NOMO-1 (cell line): Measurements from ENCODE around the gene ACAD10.
"Not testable (repeated sequence)": the region's sequence is repeated elsewhere in the genome, so short reads cannot be mapped to it uniquely, and the experiment has no call there.

Experiments
- DNase-seq, 2 experiments: peaks; one replicate each; lab custom pipeline; 2025; ENCODE audit not compliant: unreplicated experiment in 2 of 2; lab: John Stamatoyannopoulos, UW

ACAD10 gene

DNA sequence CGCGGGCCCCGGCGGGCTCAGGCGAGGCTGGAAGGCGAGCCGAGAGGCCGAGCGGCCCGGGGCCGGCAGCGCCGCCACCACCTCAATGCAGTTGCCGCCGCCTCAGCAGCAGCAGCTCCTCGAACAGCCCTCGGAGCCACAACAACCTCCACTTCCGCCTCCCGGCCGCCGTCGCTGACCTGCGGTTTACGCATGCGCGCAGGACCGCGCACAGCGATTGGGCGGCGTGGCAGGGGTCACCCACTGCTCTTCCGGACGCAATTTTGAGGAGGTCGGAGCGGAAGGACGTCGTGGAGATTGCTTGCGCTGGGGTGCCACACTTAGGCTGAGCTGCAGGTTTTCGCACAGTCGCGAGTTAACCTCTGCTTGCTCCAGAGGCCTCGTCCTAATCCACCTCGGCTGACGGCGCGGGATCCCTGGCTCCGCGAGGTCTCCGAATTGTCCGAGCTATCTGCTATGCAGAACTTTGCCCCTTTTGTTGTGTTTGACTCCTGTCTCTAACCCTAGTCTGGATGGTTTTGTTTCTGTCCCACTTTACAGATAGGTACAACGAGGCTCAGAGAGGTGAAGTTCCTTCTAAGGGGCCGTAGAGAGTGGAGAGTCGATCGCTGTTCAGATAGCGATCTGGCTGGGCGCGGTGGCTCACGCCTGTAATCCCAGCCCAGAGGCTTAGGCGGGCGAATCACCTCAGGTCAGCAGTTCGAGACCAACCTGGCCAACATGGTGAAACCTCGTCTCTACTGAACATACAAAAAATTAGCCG is at the start of gene ACAD10, which contains the start of gene BRAP:
ACAD10 (plus strand) TSS at position 243 of the 763 bp plus-strand sequence. CDS start 6,657 bp downstream, outside the sequence.
BRAP (minus strand) TSS at position 146 of the 763 bp plus-strand sequence. CDS start 164 bp downstream, outside the sequence.
- peak; percentile 90 to 93 for DNase-seq

DNA sequence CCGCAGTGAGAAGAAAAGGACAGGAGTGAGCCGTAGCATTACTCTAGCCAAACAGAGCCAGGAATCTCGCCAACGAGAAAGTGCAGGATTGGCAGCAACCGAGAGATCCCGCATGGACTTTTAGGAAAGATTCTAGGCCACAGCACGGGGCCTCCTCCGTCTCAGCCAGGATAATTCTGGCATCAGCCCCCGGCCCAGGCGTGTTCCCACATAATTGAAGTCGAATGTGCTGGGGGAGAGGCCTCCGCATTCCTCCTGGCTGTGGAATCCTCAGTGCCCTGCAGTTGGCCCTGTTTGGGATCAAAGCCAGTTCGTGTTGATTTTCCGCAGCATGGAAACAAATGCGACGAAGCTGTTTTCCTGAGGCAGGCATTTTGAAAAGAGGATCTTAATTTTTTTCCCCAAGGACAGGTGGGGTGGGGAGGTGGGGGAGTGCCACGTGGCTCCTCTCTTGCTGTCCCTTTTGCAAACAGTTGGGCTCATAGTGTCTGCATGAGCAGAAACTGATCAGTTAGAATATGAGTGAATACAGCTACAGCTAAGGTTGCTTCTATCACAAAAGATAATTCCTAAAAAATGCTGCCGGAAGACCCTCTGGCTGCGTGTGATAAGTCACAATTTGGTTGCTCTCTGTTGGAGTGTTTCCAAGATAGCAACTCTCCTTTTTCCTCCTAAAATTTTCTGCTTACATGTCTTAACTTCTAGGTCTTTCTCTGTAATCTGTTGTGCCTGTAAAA is 49.5 kb upstream of the ACAD10 start:
- no peak for DNase-seq

DNA sequence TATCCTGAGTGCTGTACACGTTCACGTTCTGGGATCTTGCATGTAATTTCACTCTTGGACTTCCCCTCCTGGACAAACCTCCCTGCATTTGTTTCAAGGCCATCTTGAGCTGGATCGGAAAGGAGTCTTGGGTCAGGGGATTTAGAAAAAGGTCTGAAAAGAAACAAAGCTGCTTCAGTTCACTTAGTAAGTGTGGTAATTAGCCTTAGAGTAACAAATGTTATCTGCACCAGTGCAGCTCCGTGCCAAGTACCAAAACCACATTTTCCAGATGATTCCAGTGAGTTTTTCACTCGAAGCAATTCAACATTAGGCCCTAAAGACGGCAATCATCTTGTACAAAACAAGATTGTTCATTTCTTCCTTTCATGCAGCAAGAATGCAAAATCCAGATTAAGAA is 47.3 kb upstream of the ACAD10 start:
- no peak for DNase-seq

DNA sequence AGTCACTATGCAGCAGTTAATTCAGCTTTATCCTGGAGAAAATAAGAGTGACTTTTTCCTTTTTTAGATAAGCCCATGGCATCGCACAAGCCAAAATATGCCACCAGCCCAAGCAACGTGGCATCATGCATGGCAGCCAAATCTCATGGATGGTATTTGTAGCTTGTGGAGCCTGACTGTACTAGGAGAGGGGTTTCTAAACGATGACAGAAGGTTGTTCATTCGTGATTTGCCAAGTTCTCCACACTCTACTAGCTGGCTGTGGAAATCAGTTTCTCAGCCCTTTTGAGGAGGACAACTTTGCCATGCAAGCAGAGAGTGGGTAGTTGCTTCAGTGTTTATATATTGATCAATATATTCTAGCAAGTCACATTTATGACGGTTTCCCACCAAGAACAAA is 45.3 kb upstream of the ACAD10 start:
- DNase-seq = no peak

DNA sequence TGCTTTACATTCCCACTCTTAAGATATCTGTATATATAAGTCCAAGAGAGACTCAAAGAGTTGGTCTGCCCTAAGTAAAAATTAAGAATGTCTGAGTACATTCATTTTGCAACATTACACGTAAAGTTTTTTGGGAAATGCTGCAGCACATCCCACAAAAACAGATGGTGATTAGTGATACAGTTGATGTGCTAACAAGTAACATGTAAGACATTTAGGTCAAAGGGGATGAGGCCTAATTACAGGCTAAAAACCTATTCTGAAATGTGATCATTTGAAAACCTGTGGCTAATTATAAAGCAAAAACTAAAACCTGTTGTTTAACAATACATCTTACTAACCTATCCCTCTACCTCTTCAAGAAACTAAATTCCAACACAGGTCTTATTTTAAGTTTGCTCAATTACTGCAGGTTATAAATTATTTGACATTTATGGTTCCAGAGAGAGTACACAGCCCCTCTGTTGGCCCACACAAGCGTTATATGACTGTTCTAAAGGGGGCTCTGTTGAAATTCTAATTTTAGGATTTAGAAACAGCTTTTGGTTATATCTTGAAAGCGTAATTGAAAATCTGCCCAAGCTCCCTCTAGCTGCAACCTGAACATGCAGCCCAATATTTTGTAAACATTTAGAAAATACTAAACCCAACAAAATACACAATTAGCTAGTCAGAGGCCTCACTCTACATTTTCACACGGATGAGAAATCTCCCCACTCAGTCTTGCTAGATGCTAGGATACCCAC is 43.0 kb upstream of the ACAD10 start:
- DNase-seq = no peak

DNA sequence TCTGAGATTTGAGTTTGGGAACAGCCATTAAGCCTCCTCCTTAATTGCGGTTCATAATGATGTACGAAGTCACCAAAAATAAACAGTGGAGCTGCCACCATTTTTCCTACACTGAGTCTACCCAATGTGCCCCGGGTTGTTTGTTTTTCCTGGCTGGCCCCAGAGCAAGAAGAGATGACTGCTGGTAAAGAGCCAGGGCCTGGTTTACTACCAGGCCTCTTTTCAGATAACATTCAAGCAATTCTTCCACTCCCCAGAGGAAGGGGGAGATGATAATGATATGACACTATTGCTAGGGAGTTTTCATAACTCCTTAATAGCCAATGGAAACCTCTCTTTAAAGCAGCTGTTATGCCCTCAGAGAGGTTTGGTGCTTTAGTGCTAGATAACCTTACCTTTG is 42.4 kb upstream of the ACAD10 start:
- no peak for DNase-seq

DNA sequence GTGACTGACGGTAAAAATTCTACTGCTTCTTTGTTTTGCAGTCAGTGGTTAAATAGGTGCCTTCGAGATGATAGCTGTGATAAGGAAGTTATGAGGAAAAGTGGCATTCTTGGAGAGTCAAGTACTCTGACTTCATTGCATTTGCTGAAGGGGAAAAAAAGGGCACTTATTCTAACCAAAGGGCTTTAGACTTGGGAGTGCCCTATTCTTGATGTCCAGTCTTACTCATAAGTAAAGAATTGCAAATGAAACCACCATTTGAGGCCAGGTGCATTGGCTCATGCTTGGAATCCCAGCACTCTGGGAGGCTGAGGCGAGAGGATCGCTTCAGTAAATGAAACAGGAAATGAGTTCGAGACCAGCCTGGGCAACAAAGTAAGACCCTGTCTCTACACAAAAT is 40.4 kb upstream of the ACAD10 start:
- no peak for DNase-seq

DNA sequence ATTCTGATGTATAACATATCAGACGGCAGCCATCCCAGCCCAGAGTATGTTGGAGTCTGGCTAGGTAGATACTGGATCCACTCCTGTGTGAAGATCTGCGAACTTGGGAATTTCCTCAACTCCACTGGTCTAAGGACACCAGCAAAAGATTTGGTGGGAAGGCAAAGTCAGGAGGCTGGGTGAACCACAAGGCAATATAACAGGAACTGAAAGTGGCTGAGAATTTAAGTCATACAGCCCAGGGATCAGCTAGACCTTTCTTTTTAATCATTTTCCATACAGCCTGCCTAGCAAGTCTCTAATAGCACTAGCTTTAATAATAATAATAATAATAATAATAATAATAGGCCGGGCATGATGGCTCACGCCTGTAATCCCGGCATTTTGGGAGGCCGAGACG is 34.9 kb upstream of the ACAD10 start:
- DNase-seq = peak; percentile 10 to 71

DNA sequence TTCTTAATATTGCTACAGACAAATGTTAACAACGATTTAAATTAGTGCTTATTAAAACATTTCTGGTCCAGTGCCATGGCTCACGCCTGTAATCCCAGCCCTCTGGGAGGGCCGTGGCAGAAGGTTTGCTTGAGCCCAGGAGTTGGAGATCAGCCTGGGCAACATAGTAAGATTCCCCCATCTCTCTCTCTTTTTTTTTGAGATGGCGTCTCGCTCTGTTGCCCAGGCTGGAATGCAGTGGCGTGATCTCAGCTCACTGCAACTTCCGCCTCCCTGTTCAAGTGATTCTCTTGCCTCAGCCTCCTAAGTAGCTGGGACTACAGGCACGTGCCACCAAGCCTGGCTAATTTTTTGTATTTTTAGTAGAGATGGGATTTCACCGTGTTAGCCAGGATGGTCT is 33.3 kb upstream of the ACAD10 start:
- DNase-seq = not testable (repeated sequence)

DNA sequence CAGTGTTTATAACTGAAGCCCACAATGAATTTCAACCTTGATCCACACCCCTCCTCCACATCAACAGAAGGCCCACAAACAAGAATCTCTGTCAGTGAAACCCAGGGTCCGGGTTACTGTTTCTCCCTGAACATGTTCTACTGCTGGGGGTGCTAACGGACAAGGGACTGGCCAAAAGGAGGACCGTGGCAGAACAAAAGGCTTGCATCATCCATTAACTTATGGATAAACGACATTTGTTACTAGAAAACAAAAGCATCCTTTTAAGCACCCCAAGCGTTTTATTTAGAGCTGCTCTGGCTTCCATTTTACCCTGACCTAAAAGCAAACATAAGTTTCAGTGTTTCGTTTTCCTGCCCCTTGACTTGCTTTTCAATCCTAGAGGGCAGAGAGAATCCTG is 32.3 kb upstream of the ACAD10 start:
- DNase-seq = no peak

DNA sequence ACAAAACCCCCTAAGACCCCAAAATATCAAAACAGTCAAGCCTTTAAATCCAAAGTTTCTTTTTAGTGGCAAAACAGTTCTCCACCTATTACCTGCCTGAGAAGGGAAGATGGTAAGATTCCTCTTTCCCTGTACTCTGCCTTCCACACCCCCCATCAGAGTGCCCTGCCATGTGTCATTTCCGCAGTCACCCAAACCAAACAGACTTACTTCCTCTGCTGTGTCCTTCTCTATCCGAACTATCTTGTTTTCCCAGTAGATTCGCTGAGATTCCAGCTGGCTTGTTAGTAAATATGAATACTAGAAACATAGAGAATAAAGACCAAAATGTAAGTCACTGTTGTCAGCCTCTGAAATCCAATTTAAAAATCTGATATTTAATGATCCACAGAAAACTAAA is 30.5 kb upstream of the ACAD10 start:
- no peak for DNase-seq

DNA sequence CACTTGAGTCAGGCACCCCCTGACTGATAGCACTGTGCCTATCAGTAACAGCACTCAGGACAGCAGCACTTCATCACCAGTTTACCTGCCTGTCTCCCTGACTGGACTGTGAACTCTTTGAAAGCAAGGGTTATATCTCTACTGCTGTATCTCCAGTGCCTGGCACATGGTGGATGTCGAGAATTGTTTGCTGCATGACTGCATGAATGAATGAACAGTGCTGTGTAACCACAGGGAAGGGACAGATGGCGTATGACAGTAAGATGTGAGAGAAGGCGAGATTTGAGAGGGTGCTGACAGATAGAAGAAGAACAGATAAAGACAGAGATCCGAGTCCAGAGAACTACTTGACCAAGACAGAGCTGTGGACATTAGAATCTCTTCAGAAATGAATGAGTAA is 29.8 kb upstream of the ACAD10 start:
- no peak for DNase-seq

DNA sequence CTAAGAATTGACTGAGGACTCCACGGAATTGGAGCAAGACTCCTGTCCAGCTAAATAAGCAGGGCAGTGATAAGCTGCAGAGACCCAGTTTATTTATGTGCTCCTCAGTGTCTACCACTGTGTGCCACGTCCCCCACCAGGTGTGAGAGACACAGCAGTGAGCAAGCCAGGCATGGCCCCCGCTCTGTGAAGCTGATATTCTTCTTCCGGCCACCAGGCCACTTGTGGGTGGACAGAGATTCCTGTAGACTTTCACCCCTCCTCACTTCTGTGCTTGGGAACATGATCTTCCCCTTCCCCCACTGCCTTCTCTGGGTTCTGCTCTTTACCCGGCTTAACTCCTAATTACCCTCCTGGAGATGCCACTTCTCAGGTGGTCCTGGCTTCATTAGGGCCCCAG is 21.4 kb upstream of the ACAD10 start:
- DNase-seq = no peak

DNA sequence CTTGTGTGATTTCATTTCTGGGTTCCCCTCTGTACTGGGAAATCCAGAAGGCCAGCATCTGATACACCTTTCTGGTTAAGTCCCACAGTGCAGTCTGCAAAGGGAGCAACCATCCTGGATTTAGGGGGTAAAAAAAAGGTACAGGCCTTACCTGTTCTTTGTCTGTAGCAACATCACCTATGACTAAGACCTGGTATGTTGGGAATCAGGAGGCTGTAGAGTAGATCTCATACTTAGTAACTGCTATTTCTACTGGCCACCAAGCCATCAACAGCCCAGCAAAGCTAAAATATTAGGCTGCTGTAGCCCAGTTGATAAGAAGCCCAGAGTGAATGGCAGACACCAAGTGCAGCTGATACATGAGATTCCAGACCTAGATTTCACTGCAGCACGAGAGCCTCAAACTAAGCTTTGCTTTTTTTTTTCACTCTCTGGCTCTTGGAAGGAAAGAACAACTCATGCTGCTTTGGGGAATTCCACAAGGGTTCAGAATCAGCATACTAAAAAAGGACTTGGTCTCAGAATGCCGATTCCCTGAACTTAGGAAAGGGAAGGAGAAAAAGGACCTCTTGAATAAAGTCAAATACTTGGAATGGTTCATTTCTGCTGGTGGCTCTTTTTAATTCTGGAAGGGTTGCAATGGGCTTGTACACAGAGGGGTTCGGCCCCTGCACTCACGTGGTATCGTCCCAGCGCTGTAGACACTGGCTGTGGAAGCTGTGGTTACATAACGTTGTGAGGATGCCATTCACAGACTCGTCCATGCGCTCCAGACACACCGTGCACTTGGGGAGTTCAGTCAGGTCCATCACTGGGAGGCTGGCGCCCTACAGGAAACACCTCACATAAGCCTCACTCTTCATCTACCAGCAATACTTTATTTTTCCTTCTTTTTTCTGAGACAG is 20.6 kb upstream of the ACAD10 start:
- no peak for DNase-seq

DNA sequence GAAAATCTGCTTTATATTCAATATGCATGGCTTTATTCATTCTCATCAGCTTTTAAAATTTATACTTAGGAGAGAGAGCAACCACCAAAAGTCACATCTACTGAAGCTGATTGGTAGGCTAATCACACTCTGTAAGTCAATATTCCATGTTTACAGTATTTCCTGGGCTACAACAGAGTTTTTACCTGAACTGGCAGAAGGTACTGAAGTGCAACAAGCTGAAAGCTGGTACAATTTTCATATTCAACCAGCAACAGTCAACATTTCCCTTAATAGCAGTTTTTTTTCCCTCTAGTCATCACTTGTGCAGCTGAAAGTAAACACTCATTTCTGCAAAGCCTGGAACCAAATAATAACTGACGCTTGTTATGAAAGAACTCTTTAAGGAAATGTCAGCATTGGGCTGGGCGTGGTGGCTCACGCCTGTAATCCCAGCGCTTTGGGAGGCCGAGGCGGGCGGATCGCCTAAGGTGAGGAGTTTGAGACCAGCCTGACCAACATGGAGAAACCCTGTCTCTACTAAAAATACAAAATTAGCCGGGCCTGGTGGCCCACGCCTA is 13.0 kb upstream of the ACAD10 start:
- DNase-seq = no peak

DNA sequence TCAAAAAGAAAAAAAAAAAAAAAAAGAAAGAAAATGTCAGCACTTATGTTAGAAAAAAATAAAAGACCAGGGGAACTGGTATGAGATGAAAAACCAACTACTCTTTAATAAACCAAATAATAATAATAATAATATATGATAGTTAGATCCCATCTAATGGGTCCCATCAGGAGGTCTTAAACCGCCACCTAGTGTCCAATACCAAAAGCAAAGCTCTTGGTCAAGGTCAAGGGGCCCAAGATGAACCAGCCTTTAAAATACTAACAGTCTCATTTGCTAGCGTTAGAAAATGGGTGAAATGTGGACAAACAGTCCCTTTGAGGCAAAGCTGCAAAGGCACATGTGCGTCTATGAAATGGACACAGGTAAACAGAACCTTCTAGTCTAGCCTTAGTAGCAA is 12.3 kb upstream of the ACAD10 start:
- DNase-seq = no peak

DNA sequence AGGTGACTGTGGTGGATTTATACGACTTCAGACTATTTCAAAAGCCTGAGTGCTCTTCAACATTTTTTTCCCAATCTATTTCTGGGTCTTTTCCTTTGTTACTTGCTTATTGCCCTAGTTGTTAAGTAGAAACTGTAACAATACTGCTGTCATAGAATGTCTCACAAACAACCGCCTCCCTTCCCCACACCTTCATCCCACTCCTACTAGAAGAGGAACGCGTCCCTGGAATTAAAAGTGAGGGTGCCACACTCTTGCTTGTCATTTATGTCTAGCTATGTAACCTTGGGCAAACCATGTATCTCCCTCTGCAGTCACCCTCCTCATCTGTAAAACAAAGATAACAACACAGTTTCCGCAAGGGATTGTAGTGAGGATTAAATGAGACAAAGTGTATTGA is 8.7 kb upstream of the ACAD10 start:
- DNase-seq = no peak

DNA sequence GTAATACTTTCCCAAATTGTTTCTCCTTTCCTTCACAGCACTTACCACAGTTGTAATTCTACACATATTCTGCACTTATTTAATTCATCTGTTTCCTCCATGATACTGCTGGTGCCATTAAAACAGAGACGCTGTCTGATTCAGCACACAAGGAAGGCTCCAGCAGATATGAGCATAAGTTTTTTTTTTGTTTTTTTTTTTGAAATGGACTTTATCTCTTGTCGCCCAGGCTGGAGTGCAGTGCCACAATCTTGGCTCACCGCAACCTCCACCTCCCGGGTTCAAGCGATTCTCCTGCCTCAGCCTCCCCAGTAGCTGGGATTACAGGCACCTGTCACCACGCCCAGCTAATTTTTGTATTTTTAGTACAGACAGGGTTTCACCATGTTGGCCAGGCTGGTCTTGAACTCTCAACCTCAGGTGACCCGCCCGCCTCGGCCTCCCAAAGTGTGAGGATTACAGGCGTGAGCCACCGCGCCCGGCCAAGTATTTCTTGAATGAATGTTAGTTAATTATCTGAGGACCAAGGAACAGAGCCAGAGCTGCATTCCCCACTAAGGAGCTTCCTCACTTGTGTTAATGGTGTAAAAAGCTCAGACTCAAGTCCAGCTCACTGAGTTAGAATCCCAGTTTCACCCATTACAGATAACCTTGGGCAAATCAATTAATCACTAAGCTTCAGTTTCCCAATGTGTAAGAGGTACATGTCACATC is 1.2 kb upstream of the ACAD10 start:
- not testable (repeated sequence) for DNase-seq

DNA sequence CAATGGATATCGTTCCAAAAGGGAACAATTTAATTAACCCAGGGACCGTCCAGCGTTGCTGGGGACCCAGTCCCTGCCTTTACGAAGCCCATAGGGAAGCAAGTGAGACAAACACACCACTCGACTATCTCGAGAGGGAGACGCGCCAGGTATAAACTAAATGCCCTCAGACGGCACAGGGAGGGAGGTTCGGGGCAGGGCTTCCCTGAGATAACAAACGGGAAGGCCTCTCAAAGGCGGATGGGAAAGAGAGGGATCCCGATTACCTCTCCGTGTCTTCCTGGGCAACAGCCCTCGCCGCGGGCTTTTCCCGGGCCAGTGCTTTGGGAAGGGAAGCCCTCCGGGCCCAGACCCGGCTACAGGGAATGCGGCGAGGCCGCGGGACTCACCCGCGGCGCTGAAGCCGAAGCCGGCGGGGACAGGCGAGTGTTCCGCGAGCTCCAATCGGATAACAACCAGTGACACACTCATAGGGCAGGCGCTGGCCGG is 487 bp upstream of the ACAD10 start:
- peak in 1 of 2 experiments; percentile 22 for DNase-seq
